WI38 (cell line): Measurements from ENCODE around the gene ALK.

ENCODE experiments used
- H3K4me3 ChIP-seq: 2 replicates; pipeline ENCODE4 v1.5.1; 2011; ENCODE audit warnings: low read depth, mild to moderate bottlenecking, control low read depth, low read length
- TF ChIP-seq, protein P1 (sequence below): IDR thresholded peaks from 2 replicates; pipeline ENCODE4 v1.5.1; 2012; ENCODE audit warnings: low read depth, mild to moderate bottlenecking, control low read depth, low read length

Gene ALK

DNA sequence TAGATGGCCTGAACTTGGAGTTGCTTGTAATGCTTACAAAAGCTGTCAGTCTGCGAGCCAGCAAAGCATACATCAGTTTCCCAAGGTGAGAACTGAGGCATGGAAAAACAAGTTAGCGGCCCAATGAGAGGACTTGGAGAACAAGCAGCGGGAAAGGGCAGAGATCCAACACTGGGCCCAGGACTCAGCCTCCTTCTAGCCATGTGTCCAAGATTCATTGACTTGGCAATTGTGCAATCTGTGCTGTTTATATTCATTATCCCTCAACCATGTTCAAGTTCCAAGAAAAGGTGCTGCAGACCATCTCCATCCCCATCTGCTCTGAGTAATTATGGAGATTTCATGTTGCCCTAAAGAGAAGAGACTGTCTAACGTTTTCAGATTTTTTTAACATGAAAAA is 187.4 kb downstream of the ALK start:
- no peak overlapping the region for H3K4me3 ChIP-seq
- TF ChIP-seq, protein P1, sequence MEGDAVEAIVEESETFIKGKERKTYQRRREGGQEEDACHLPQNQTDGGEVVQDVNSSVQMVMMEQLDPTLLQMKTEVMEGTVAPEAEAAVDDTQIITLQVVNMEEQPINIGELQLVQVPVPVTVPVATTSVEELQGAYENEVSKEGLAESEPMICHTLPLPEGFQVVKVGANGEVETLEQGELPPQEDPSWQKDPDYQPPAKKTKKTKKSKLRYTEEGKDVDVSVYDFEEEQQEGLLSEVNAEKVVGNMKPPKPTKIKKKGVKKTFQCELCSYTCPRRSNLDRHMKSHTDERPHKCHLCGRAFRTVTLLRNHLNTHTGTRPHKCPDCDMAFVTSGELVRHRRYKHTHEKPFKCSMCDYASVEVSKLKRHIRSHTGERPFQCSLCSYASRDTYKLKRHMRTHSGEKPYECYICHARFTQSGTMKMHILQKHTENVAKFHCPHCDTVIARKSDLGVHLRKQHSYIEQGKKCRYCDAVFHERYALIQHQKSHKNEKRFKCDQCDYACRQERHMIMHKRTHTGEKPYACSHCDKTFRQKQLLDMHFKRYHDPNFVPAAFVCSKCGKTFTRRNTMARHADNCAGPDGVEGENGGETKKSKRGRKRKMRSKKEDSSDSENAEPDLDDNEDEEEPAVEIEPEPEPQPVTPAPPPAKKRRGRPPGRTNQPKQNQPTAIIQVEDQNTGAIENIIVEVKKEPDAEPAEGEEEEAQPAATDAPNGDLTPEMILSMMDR = no peak

GRCh38 chr2:29733213-29733612 is 188.2 kb downstream of the ALK start:
- no peak overlapping the region for H3K4me3 ChIP-seq
- TF ChIP-seq, protein P1 = no peak

DNA sequence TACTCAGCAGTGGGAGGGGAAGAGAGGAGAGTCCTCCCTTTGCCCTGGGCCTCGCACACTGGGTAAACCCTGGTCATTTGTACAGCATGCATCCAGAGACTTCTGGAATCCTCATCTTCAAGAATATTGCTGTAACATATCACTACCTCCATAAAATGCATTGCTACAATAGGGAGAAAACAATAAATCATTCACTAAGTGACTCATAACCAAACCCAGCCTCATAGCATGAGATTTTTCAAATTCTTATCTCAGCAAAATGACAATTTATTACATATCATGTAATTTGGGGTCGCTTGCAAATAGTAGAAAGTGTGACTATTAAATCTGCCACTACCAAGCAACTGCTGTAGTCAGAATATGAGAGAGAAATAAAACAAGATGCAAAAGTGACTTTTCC is 189.4 kb downstream of the ALK start:
- H3K4me3 ChIP-seq = no peak overlapping the region
- TF ChIP-seq, protein P1 = no peak

DNA sequence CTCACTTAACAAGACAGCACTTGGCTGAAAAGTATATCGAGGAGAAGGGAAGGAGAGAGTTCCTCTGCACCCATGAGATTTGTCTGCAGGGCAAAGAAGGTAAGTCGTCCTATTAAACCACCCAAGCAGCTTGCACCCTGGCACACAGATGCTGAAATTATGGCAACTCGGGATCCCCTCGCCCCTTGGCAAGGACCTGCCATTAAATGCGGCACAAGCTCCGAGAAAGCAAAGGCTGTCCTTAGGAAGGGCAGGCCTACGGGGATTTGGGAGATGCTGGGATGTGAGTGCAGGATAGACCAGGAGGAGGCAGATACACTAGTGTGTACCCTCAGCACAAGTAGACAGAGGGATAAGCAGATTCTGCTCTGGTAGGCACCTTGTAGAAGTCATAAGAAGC is 191.5 kb downstream of the ALK start:
- TF ChIP-seq, protein P1 = no peak
- no peak overlapping the region for H3K4me3 ChIP-seq

DNA sequence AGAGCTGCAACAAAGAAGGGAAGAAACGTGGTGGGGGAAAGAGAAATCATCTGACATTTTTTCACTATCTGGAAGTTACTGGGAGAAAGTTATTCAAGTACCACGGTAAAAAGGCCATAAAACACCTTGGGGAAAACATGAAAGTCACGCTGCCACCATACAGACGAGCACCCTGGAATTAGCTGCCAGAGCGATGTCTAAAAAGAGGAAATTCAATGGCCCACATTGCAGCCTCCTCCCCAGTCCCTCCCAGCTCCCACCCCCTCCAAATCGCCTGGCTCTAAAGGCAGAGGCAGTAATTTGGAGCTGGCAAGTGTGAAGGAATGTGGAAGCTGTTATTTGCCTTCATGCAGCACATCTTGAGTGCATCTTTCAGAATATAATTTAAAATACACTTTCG is 192.0 kb downstream of the ALK start:
- TF ChIP-seq, protein P1 = no peak
- no peak overlapping the region for H3K4me3 ChIP-seq

DNA sequence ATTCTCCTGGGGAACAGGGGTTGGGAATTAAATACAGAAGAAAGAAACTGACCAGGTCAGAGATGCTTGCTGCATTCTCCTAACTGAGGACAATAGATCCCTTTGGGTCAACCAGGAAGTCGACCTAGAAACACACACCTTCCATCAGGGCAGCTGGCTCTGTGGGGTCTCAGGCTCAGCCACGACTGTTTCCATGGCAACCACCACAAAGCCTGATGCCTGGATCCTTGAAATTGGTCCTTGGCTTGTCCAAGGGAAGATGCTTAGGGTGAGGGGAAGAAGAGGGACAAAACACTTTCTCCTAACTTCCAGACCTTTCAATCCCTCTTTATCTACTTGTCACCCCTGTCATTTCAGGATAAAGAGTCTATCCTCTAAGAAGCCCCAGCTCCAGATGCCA is 194.4 kb downstream of the ALK start:
- H3K4me3 ChIP-seq = no peak overlapping the region
- TF ChIP-seq, protein P1 = no peak

DNA sequence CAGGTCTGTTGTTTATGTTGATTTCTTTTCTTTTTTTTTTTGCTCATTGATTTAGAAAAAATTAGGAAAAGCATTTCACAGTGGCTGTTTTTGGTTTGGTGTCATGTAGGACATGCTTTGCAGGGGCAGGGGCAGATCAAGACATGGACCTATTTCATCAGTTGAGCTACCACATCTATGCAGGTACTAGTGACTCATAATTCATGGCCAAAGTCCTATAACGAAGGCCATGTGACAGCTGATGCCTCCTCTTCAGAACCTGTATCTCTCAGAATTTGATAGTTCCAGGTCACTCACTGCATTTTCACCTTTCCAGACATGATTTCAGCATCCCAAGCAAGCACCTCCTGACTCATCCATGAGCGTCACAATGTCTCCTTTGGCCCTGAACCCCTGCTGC is 195.8 kb downstream of the ALK start:
- no peak overlapping the region for H3K4me3 ChIP-seq
- TF ChIP-seq, protein P1 = no peak
